Measurements from ENCODE around the gene RNF44.
A peak's percentile ranks its signal among the peaks of the same experiment; 100 is the strongest.

The RNF44 gene

DNA sequence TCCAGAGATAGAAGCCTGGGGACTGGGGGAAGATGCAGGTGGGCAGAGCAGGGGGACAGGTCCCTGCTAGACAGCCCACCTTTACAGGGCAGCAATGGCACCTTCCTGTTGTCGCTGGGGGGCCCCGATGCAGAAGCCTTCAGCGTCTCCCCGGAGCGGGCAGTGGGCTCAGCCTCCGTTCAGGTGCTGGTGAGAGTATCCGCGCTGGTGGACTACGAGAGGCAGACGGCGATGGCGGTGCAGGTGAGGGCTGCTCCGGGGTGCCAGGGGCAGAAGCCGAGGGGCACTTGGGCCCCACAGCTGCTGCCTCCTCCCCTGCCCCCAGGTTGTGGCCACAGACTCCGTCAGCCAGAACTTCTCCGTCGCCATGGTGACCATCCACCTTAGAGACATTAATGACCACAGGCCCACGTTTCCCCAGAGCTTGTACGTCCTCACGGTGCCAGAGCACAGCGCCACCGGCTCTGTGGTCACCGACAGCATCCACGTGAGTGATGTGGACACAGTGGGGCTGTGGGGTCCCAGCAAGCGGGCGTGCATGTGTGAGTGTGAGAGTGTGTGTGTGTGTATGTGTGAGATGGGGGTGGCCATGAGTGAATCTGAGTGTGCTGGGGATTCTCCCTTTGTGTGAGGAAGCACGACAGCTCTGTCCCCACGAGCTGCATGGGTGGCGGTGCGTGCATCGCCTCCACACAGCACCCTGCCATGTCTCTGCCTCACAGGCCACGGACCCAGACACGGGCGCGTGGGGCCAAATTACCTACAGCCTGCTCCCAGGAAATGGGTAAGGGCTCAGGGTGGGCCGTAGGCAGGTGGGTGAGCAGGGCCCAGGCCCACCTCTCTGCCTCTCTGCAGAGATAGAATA is 40.3 kb upstream of the RNF44 start:
- Histone ChIP-seq H3K4me3 (ENCODE audit: low read depth, low read length) (no peak overlapping the region), H3K9me3 (no peaks in the 10 kb centered on the region), H3K27me3 (no peaks in the 10 kb centered on the region), H3K36me3 (no peaks in the 10 kb centered on the region), H3K4me1 (no peaks in the 10 kb centered on the region)
- TF ChIP-seq, protein P1, sequence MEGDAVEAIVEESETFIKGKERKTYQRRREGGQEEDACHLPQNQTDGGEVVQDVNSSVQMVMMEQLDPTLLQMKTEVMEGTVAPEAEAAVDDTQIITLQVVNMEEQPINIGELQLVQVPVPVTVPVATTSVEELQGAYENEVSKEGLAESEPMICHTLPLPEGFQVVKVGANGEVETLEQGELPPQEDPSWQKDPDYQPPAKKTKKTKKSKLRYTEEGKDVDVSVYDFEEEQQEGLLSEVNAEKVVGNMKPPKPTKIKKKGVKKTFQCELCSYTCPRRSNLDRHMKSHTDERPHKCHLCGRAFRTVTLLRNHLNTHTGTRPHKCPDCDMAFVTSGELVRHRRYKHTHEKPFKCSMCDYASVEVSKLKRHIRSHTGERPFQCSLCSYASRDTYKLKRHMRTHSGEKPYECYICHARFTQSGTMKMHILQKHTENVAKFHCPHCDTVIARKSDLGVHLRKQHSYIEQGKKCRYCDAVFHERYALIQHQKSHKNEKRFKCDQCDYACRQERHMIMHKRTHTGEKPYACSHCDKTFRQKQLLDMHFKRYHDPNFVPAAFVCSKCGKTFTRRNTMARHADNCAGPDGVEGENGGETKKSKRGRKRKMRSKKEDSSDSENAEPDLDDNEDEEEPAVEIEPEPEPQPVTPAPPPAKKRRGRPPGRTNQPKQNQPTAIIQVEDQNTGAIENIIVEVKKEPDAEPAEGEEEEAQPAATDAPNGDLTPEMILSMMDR (IDR thresholded peaks at IDR 0.05; ENCODE audit: low read depth, low read length): no peak
- no peak for DNase-seq

- DNase-seq: no peak
- TF ChIP-seq, protein P1 (IDR thresholded peaks at IDR 0.05; ENCODE audit: low read depth, low read length): no peak
- Histone ChIP-seq H3K9me3 (no peaks in the 10 kb centered on the region), H3K4me3 (ENCODE audit: low read depth, low read length) (no peak overlapping the region), H3K4me1 (no peaks in the 10 kb centered on the region), H3K27me3 (no peaks in the 10 kb centered on the region), H3K36me3 (no peaks in the 10 kb centered on the region)
Measured at GRCh38 chr5:176575488-176576422, 38.6 kb upstream of the RNF44 start.

- Histone ChIP-seq H3K27me3 (no peaks in the 10 kb centered on the region), H3K4me3 (ENCODE audit: low read depth, low read length) (no peak overlapping the region), H3K9me3 (no peaks in the 10 kb centered on the region), H3K4me1 (no peaks in the 10 kb centered on the region), H3K36me3 (no peaks in the 10 kb centered on the region)
- TF ChIP-seq, protein P1 (IDR thresholded peaks at IDR 0.05; ENCODE audit: low read depth, low read length): no peak
- no peak for DNase-seq
Measured at GRCh38 chr5:176575066-176575465, 37.9 kb upstream of the RNF44 start.

DNA sequence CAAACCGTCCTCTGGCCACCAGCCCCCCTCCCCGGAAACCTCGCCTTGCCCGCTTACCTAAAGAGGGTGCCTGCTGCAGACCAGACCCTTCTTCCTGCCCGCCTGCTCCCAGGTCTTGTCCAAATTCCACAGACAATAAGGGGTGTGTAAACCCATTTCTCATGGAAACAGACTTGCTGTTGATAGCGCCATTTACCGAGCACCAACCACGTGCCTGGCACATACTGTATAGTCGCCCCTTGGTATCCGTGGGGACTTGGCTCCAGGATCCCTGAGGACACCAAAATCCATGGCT is 37.0 kb upstream of the RNF44 start:
- TF ChIP-seq, protein P1 (IDR thresholded peaks at IDR 0.05; ENCODE audit: low read depth, low read length): no peak
- no peak overlapping the region for H3K4me3 ChIP-seq (ENCODE audit: low read depth, low read length)
- no peaks in the 10 kb centered on the region for H3K9me3 ChIP-seq
- no peak for DNase-seq
- H3K36me3 ChIP-seq: no peaks in the 10 kb centered on the region
- H3K27me3 ChIP-seq: no peaks in the 10 kb centered on the region
- H3K4me1 ChIP-seq: no peaks in the 10 kb centered on the region

DNA sequence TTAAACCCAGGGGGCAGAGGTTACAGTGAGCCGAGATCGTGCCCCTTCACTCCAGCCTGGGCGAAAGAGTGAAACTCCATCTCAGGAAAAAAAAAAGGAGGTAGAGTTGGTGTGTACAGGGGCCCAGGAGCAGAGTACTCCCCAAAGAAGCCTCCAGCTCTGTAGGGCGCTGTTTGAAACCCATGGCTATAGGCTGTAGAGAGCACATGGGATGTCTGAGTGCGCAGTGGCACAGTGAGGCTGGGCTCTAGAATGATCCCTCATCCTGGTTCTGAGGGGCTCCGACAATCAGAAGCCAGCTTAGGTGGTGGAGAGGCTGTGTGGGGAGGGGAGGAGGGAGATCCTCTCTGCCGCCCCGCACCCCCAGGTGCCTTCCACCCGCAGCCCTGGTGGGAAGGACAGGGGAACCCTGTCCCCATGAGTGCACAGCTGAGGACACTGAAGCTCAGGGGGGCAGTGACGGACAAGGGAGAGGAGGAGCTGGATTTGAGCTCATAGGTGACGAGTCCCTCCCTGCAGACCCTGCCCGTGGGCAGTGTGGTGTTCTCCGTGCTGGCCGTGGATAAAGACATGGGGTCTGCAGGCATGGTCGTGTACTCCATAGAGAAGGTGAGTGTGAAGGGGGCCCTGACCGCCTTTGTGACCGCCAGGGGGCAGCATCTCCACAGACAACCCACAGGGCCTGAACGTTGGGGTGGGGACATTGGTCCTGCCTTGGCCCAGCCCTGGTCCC is 36.5 kb upstream of the RNF44 start:
- DNase-seq: peak; percentile 86
- no peak overlapping the region for H3K4me3 ChIP-seq (ENCODE audit: low read depth, low read length)

More for the DNA sequence above, 36.5 kb upstream of the RNF44 start:
- TF ChIP-seq, protein P1 (IDR thresholded peaks at IDR 0.05; ENCODE audit: low read depth, low read length): peak; percentile 86
- Histone ChIP-seq H3K9me3 (no peaks in the 10 kb centered on the region), H3K36me3 (no peaks in the 10 kb centered on the region), H3K27me3 (no peaks in the 10 kb centered on the region), H3K4me1 (no peaks in the 10 kb centered on the region)

Measured in BE2C (cell line).